LNCaP clone FGC (cell line): ENCODE measurements around the gene VWC2L.

ENCODE experiments used
- DNase-seq: peaks from one replicate; pipeline ENCODE4 v3.0.0-alpha.2; 2011; ENCODE audit warnings: low read depth
- H3K4me3 ChIP-seq: 2 replicates; pipeline ENCODE4 v1.5.1; 2011; ENCODE audit warnings: mild to moderate bottlenecking, low read depth, low read length, control low read depth
- TF ChIP-seq, protein P1 (sequence below): IDR thresholded peaks from 2 replicates; pipeline ENCODE4 v1.5.1; 2012; ENCODE audit warnings: mild to moderate bottlenecking; ENCODE audit not compliant: control insufficient read depth, insufficient read depth; ENCODE audit errors: extremely low read depth

The VWC2L gene

GRCh38 chr2:214503568-214503967 lies 92.7 kb downstream of the VWC2L start:
- no peak for DNase-seq
- H3K4me3 ChIP-seq = no peak overlapping the region
- TF ChIP-seq, protein P1, sequence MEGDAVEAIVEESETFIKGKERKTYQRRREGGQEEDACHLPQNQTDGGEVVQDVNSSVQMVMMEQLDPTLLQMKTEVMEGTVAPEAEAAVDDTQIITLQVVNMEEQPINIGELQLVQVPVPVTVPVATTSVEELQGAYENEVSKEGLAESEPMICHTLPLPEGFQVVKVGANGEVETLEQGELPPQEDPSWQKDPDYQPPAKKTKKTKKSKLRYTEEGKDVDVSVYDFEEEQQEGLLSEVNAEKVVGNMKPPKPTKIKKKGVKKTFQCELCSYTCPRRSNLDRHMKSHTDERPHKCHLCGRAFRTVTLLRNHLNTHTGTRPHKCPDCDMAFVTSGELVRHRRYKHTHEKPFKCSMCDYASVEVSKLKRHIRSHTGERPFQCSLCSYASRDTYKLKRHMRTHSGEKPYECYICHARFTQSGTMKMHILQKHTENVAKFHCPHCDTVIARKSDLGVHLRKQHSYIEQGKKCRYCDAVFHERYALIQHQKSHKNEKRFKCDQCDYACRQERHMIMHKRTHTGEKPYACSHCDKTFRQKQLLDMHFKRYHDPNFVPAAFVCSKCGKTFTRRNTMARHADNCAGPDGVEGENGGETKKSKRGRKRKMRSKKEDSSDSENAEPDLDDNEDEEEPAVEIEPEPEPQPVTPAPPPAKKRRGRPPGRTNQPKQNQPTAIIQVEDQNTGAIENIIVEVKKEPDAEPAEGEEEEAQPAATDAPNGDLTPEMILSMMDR = no peak

DNA sequence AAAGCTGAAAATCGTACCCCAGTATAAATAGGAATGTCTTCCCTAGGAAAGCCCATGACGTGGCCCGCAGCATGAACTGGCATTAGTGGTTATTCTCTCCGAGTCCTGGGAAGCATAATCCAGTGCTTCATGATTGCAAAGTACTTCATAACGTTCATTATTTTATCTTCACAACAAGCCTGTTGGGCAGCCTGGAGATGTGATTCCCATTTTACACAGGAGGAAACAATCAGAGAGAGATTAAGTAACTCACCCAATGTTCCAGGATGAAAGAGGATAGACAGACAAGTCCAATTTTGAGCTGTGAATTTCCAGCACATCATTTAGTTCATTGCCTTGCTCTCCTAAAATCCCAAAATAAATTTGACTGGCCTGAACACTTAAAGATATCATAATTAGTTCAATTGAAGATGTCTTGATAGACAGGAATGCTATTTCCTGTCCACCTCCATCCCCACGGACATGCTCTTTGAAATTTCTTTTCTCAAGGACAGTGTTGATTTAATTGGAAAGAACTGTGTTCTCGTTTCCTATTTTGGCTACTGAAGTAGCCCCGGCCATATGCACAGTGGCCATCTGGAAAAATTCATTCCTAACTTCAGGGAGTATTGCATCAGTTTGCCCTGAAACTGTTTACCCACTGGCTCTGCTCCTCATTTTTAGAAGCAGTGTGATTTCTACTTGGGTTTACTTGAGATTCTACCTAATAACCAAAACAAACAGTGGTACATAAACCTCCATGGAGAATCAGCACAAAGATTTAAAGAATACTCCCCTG lies 93.9 kb downstream of the VWC2L start:
- no peak for DNase-seq
- TF ChIP-seq, protein P1 = no peak
- no peak overlapping the region for H3K4me3 ChIP-seq

DNA sequence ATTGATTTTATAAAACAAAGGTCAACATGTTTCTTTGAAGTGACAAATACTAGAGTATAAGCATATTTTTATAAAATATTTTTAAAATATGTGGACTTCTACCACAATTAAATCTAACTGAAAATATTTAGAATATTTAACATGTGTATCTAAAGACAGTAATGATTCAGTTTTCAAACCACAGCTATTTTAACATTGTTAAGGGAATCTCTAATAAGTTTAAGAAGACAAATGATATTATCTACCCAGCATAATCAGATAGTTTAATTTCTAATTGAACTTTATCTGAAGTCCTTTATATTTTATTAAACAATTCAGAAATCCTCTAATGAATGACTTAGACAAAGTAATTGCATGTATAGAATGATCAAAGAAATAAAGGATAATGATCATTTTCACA lies 96.2 kb downstream of the VWC2L start:
- DNase-seq = no peak
- TF ChIP-seq, protein P1 = no peak
- H3K4me3 ChIP-seq = no peak overlapping the region

DNA sequence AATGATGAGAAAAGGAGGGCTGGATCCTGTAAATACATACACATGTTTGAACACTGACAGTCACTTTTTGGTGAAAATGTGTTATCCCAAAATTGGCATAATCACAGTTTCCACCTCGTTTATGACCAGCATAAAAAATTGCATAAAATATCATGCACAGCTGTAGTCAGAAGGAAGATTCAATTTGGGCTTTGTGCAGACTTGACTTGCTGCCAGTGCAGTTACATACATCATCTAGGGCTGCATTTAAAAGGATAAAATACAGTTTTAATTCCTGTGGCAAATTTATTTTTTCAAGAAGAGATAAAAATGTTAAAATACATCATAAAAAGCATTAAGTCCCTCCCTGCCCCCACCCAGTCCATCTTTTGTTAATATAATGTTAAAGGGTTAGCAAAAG lies 103.8 kb downstream of the VWC2L start:
- TF ChIP-seq, protein P1 = no peak
- no peak overlapping the region for H3K4me3 ChIP-seq
- no peak for DNase-seq

GRCh38 chr2:214515111-214515510 lies 104.3 kb downstream of the VWC2L start:
- no peak for DNase-seq
- no peak overlapping the region for H3K4me3 ChIP-seq
- TF ChIP-seq, protein P1 = no peak

GRCh38 chr2:214519258-214519818 lies 108.5 kb downstream of the VWC2L start:
- H3K4me3 ChIP-seq = no peak overlapping the region
- TF ChIP-seq, protein P1 = no peak
- DNase-seq = no peak
